Hepatocyte (in vitro differentiated cells): ENCODE measurements around the gene NPFF. TPM values are rescaled to one million over a fixed set of nuclear protein-coding genes. Genes with fewer than 3 reads are reported as not detected.
"Not testable (repeated sequence)": the region's sequence is repeated elsewhere in the genome, so short reads cannot be mapped to it uniquely, and the experiment has no call there.

Experiments
- DNase-seq: peaks from one replicate; pipeline ENCODE4 v3.0.0-alpha.2; 2016; ENCODE audit warnings: low spot score
- H2AFZ ChIP-seq: fragments of 200-600 bp; sonication (generic); 2 replicates; pipeline ENCODE4 v1.6.0; 2016; ENCODE audit warnings: antibody characterized with exemption, mild to moderate bottlenecking
- H3K27ac ChIP-seq: fragments of 200-600 bp; sonication (generic); 2 replicates; pipeline ENCODE4 v1.5.1; 2016; ENCODE audit warnings: mild to moderate bottlenecking
- H3K27me3 ChIP-seq: fragments of 200-600 bp; sonication (generic); 2 replicates; pipeline ENCODE4 v1.6.1; 2016
- H3K36me3 ChIP-seq: fragments of 200-600 bp; sonication (generic); replicated peaks from 2 replicates; pipeline ENCODE4 v1.5.1; 2016; ENCODE audit warnings: low read depth; ENCODE audit not compliant: insufficient read depth
- H3K4me1 ChIP-seq: fragments of 200-600 bp; sonication (generic); 2 replicates; pipeline ENCODE4 v1.5.1; 2016; ENCODE audit warnings: mild to moderate bottlenecking, moderate library complexity; ENCODE audit not compliant: insufficient read depth
- H3K4me2 ChIP-seq: fragments of 200-600 bp; sonication (generic); 2 replicates; pipeline ENCODE4 v1.6.0; 2016
- H3K4me3 ChIP-seq: fragments of 200-600 bp; sonication (generic); 2 replicates; pipeline ENCODE4 v1.5.1; 2016; ENCODE audit warnings: mild to moderate bottlenecking
- H3K79me2 ChIP-seq: fragments of 200-600 bp; sonication (generic); 2 replicates; pipeline ENCODE4 v1.6.0; 2017; ENCODE audit warnings: mild to moderate bottlenecking
- H3K9me2 ChIP-seq: fragments of 200-600 bp; sonication (generic); replicated peaks from 2 replicates; pipeline ENCODE4 v1.6.0; 2017; ENCODE audit warnings: mild to moderate bottlenecking; ENCODE audit not compliant: insufficient read depth
- H3K9me3 ChIP-seq: fragments of 200-600 bp; sonication (generic); 2 replicates; pipeline ENCODE4 v1.5.1; 2016; ENCODE audit warnings: low read depth, mild to moderate bottlenecking
- H4K20me1 ChIP-seq: fragments of 200-600 bp; sonication (generic); 2 replicates; pipeline ENCODE4 v1.6.0; 2016; ENCODE audit warnings: mild to moderate bottlenecking; ENCODE audit not compliant: insufficient read depth, poor library complexity, severe bottlenecking
- CTCF ChIP-seq: fragments of 200-600 bp; sonication (generic); IDR thresholded peaks from 2 replicates; pipeline ENCODE4 v1.5.1; 2016; ENCODE audit warnings: antibody characterized with exemption, mild to moderate bottlenecking; ENCODE audit not compliant: poor library complexity
- EZH2 ChIP-seq: fragments of 200-600 bp; sonication (generic); IDR thresholded peaks from 2 replicates; pipeline ENCODE4 v1.6.1; 2016; ENCODE audit warnings: antibody characterized with exemption, mild to moderate bottlenecking, borderline replicate concordance
- EZH2phosphoT487 ChIP-seq: fragments of 200-600 bp; sonication (generic); IDR thresholded peaks from one replicate; pipeline ENCODE4 v1.6.1; 2018; ENCODE audit warnings: antibody characterized with exemption, mild to moderate bottlenecking, low read depth, moderate library complexity; ENCODE audit not compliant: unreplicated experiment, severe bottlenecking
- WGBS: methylation state at CpG from one replicate; pipeline ENCODE4 v1.1.6; 2016; ENCODE audit warnings: low lambda C conversion rate; ENCODE audit errors: missing lambda C conversion rate; 5-methylcytosine and 5-hydroxymethylcytosine counted together
- polyA plus RNA-seq: library from polyadenylated mRNA; unstranded; fragments of >200 nt; fragmentation: Nextera tagmentation; extraction: Ambion mirVana; gene quantifications from 2 replicates; pipeline ENCODE4 v1.2.1, GENCODE V29; 2016
- total RNA-seq: library from RNA; depleted of rRNA; stranded (reverse); fragments of >200 nt; gene quantifications from 2 replicates; pipeline ENCODE4 v1.2.3, GENCODE V29; 2014

Gene NPFF
- total and polyA plus RNA-seq, 2 experiments from 2014 or later = 0.77 TPM; not detected in 1

GRCh38 chr12:53483225-53483978 is 23.9 kb downstream of the NPFF start:
- no peak overlapping the region for H3K4me2 ChIP-seq
- no peaks in the 10 kb centered on the region for H3K9me2 ChIP-seq
- WGBS = 79% methylated on average over 9 of the region's 9 CpGs
- H2AFZ ChIP-seq = no peak overlapping the region
- peaks cover 15% of the 10 kb centered on the region for H3K79me2 ChIP-seq
- TF ChIP-seq EZH2phosphoT487 (no peak), EZH2 (no peak), CTCF (no peak)
- peaks cover 31% of the 10 kb centered on the region for H4K20me1 ChIP-seq
- H3K36me3 ChIP-seq = no peaks in the 10 kb centered on the region
- H3K9me3 ChIP-seq = no peaks in the 10 kb centered on the region
- H3K27me3 ChIP-seq = no peaks in the 10 kb centered on the region
- peak overlapping the region; percentile 13 for H3K27ac ChIP-seq
- no peak overlapping the region for H3K4me3 ChIP-seq
- H3K4me1 ChIP-seq = no peaks in the 10 kb centered on the region
- DNase-seq = no peak

DNA sequence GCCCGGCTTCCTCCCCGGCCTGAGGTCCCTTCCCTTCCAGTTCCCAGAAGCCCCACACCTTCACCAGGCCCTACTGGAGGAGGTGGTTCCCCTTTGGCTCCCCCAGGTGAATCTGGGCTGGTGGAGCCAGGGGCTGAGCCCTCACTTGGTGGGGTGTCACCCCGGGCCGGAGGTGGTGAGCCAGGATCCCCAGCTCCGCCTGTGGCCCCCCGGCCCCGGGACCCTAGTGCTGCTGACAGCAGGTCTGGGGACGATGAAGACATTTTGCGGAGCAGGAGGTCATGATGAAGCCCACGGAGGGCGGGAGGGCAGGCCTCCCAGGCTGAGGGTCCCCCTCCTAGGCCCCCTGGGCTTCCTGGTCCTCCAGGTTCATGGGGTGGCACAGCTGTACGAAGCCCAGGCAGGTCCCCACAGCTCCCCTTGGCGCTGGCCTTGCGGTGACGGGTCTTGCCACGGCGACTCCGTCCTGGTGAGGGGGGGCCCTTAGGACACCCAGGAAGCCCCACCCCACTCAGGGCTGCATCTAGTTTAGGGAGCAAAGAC is 24.6 kb downstream of the NPFF start:
- H2AFZ ChIP-seq = no peak overlapping the region
- H4K20me1 ChIP-seq = peaks cover 38% of the 10 kb centered on the region
- H3K79me2 ChIP-seq = peaks cover 17% of the 10 kb centered on the region
- no peaks in the 10 kb centered on the region for H3K36me3 ChIP-seq
- 93% methylated on average over 18 of the region's 18 CpGs for WGBS
- H3K9me3 ChIP-seq = no peaks in the 10 kb centered on the region
- peak overlapping the region; percentile 13 for H3K27ac ChIP-seq
- H3K4me2 ChIP-seq = no peak overlapping the region
- H3K27me3 ChIP-seq = no peaks in the 10 kb centered on the region
- no peak for TF ChIP-seq EZH2
- no peak for TF ChIP-seq CTCF
- DNase-seq = no peak
- no peaks in the 10 kb centered on the region for H3K9me2 ChIP-seq
- no peak overlapping the region for H3K4me3 ChIP-seq
- no peaks in the 10 kb centered on the region for H3K4me1 ChIP-seq

DNA sequence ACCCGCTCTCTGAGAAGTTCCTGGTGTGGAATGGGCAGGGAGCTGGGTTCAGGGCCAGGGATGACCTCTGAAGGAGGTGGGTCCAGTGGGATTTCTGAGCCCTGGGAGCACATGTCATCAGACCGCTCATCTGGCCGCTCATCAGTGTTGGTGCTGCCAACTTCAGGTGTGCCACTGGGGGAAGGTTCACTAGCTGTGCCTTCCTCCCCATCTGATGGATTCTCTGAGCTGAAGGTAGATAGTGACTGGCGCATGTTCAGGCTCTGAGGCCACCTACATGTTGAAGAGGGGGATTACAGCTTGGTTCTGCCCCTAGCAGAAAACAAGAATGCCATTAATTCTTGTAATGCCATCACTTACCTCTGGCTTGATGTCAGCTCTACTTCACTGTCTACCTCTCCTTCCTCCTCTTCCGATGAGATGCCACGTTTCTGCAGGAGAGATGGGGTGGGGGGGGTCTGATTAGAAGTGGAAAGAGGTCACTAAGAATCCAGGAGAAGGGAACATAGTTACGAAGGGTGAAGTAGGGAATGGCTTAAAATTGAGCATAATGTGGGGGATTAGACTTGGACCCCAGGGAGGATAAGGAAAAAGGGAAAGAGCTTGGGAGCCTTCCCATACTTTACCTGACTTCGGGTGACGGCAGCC is 25.2 kb downstream of the NPFF start:
- no peak overlapping the region for H2AFZ ChIP-seq
- H3K4me2 ChIP-seq = no peak overlapping the region
- H3K79me2 ChIP-seq = peaks cover 20% of the 10 kb centered on the region
- no peak overlapping the region for H3K27ac ChIP-seq
- WGBS = 88% methylated on average over 9 of the region's 9 CpGs
- H3K4me3 ChIP-seq = no peak overlapping the region
- TF ChIP-seq CTCF = no peak
- no peak for TF ChIP-seq EZH2
- no peak for TF ChIP-seq EZH2phosphoT487
- no peaks in the 10 kb centered on the region for H3K27me3 ChIP-seq
- peak; percentile 33 for DNase-seq
- H3K36me3 ChIP-seq = no peaks in the 10 kb centered on the region
- no peaks in the 10 kb centered on the region for H3K9me3 ChIP-seq
- peaks cover 44% of the 10 kb centered on the region for H4K20me1 ChIP-seq
- H3K4me1 ChIP-seq = no peaks in the 10 kb centered on the region
- no peaks in the 10 kb centered on the region for H3K9me2 ChIP-seq

DNA sequence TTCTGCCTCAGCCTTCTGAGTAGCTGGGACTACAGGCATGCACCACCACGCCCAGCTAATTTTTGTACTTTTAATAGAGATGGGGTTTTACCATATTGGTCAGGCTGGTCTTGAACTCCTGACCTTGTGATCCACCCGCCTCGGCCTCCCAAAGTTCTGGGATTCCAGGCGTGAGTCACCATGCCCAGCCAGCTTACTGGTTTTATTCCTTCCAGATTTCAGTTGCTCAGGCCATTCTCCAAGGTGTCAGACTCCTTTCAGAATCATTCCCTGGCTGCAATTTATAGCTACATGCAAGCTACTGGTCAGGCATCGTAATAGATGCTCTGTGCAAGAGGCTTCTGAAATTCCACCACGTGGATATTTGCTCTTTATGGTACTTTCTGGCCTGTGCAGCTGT is 25.8 kb downstream of the NPFF start:
- not testable (repeated sequence) for H3K9me3 ChIP-seq, H3K4me3 ChIP-seq, H3K4me1 ChIP-seq, H3K36me3 ChIP-seq, H3K9me2 ChIP-seq, H2AFZ ChIP-seq, DNase-seq, H3K27me3 ChIP-seq, H3K4me2 ChIP-seq
- Histone ChIP-seq H3K79me2 (peaks cover 26% of the 10 kb centered on the region), H4K20me1 (peaks cover 50% of the 10 kb centered on the region), H3K27ac (peak overlapping the region; percentile 10)
- WGBS = 90% methylated on average over 6 of the region's 6 CpGs
